HepG2 (cell line): ENCODE data around the gene PTGR1. TPM values are rescaled to one million over a fixed set of nuclear protein-coding genes. Genes with fewer than 3 reads are reported as not detected.

ENCODE experiments used
- ATAC-seq: fragments of 200-7000 bp; cut with Tn5 transposase; 3 replicates; pipeline ENCODE4 v1.9.1; 2020; ENCODE audit warnings: mild to moderate bottlenecking, moderate library complexity
- BruUV-seq: library from RNA; stranded (reverse); fragments of 400-500 nt; replicated peaks from 2 replicates; lab custom pipeline; 2021; lab: Mats Ljungman, UMichigan
- CTCF ChIA-PET: fragments of 300-600 bp; formaldehyde crosslinking; extraction: SDS; loops from one replicate; lab custom pipeline; 2021; ENCODE audit warnings: low total read pairs, inconsistent platforms, low intra/inter-chr PET ratio; lab: Yijun Ruan, JAX
- POLR2A ChIA-PET: fragments of 350-600 bp; sonication (Branson Sonifier 250); formaldehyde crosslinking; loops from one replicate; lab custom pipeline; 2020; ENCODE audit warnings: antibody characterized with exemption, inconsistent platforms; lab: Yijun Ruan, JAX
- DNase-seq: peaks from one replicate; pipeline ENCODE4 v3.0.0-alpha.2; 2015; ENCODE audit warnings: low spot score
- FAIRE-seq: peaks from 3 replicates; lab custom pipeline; 2011; peaks lifted over from hg19 to GRCh38; lab: Jason Lieb, UNC
- H2AFZ ChIP-seq: one replicate; pipeline ENCODE4 v1.6.1; 2011; ENCODE audit warnings: low read length, inconsistent platforms
- H3K27ac ChIP-seq: fragments of 300-600 bp; 3 replicates; pipeline ENCODE4 v1.8.0; 2011; ENCODE audit warnings: mixed run types, mild to moderate bottlenecking, mixed read lengths, low read length, inconsistent platforms; ENCODE audit not compliant: insufficient read depth; ENCODE audit errors: extremely low read length
- H3K27me3 ChIP-seq, 2 experiments: fragments of 200-600 bp in 1 of 2; 2 replicates in 1 of 2; 3 replicates in 1 of 2; pipeline versions ENCODE4 v1.6.0 to v1.8.0; 2011; ENCODE audit warnings: low read length in 2 of 2, mild to moderate bottlenecking in 2 of 2, moderate library complexity in 2 of 2, inconsistent platforms in 1 of 2; ENCODE audit not compliant: insufficient read depth in 2 of 2, control insufficient read depth in 1 of 2
- H3K36me3 ChIP-seq, 2 experiments: fragments of 200-600 bp in 1 of 2; replicated peaks in 1 of 2; 2 replicates in 1 of 2; 3 replicates in 1 of 2; pipeline versions ENCODE4 v1.5.1 to v1.8.0; 2011; ENCODE audit warnings: low read length in 2 of 2, inconsistent platforms in 1 of 2; ENCODE audit not compliant: insufficient read depth in 2 of 2, control insufficient read depth in 1 of 2
- H3K4me1 ChIP-seq: 2 replicates; pipeline ENCODE4 v1.5.1; 2012; ENCODE audit warnings: low read length, inconsistent platforms; ENCODE audit not compliant: insufficient read depth
- H3K4me2 ChIP-seq: 2 replicates; pipeline ENCODE4 v1.6.0; 2011; ENCODE audit warnings: low read depth, low read length, inconsistent platforms
- H3K4me3 ChIP-seq, 3 experiments: fragments of 200-600 bp in 1 of 3; sonication (generic), shearing (Covaris generic) in 1 of 3; replicated peaks in 1 of 3; 2 replicates each; pipeline ENCODE4 v1.5.1; 2011 to 2016; ENCODE audit warnings: low read length in 3 of 3, inconsistent platforms in 2 of 3, low read depth in 2 of 3, mild to moderate bottlenecking in 2 of 3, control low read depth in 1 of 3, mixed read lengths in 1 of 3; ENCODE audit not compliant: insufficient read depth in 1 of 3
- H3K79me2 ChIP-seq: one replicate; pipeline ENCODE4 v1.6.1; 2011; ENCODE audit warnings: low read length, inconsistent platforms; ENCODE audit not compliant: insufficient read depth
- H3K9ac ChIP-seq: 2 replicates; pipeline ENCODE4 v1.6.0; 2011; ENCODE audit warnings: mild to moderate bottlenecking, low read depth, low read length, inconsistent platforms; ENCODE audit not compliant: insufficient read depth
- H3K9me3 ChIP-seq: 2 replicates; pipeline ENCODE4 v1.5.1; 2012; ENCODE audit warnings: mild to moderate bottlenecking, low read length
- H4K20me1 ChIP-seq: 2 replicates; pipeline ENCODE4 v1.6.0; 2011; ENCODE audit warnings: inconsistent platforms, mild to moderate bottlenecking, low read length, moderate library complexity; ENCODE audit not compliant: insufficient read depth
- ATAD3A ChIP-seq: sonication (generic); formaldehyde crosslinking; IDR thresholded peaks from 2 replicates; pipeline ENCODE4 v1.4.0; 2020; ENCODE audit warnings: missing genetic modification reagents
- DBP ChIP-seq: sonication (generic); formaldehyde crosslinking; IDR thresholded peaks from 2 replicates; pipeline ENCODE4 v1.4.0; 2020; ENCODE audit warnings: missing genetic modification reagents; ENCODE audit errors: not compliant biosample characterization
- FOXO1 ChIP-seq: sonication (generic); formaldehyde crosslinking; IDR thresholded peaks from 2 replicates; pipeline ENCODE4 v1.4.0; 2020; ENCODE audit warnings: missing genetic modification reagents
- HHEX ChIP-seq: IDR thresholded peaks from 2 replicates; pipeline ENCODE4 v1.6.1; 2016; ENCODE audit warnings: control low read depth
- MLX ChIP-seq: IDR thresholded peaks from 2 replicates; pipeline ENCODE4 v1.6.1; 2016
- MTA3 ChIP-seq: sonication (generic); formaldehyde crosslinking; IDR thresholded peaks from 2 replicates; pipeline ENCODE4 v1.4.0; 2020; ENCODE audit warnings: missing genetic modification reagents
- NR2C2 ChIP-seq: sonication (generic); formaldehyde crosslinking; IDR thresholded peaks from 2 replicates; pipeline ENCODE4 v1.4.0; 2020; ENCODE audit warnings: missing genetic modification reagents, mild to moderate bottlenecking, moderate library complexity, borderline replicate concordance
- SCMH1 ChIP-seq: sonication (generic); formaldehyde crosslinking; IDR thresholded peaks from 2 replicates; pipeline ENCODE4 v1.9.0; 2021; ENCODE audit warnings: missing genetic modification reagents, mild to moderate bottlenecking, borderline replicate concordance
- TARDBP ChIP-seq: sonication (generic); formaldehyde crosslinking; IDR thresholded peaks from 2 replicates; pipeline ENCODE4 v1.8.0; 2022; ENCODE audit warnings: mild to moderate bottlenecking, missing genetic modification reagents
- ZNF503 ChIP-seq: sonication (generic); formaldehyde crosslinking; IDR thresholded peaks from 2 replicates; pipeline ENCODE4 v1.4.0; 2020; ENCODE audit warnings: missing genetic modification reagents
- ZNF616 ChIP-seq: sonication (generic); formaldehyde crosslinking; IDR thresholded peaks from 2 replicates; pipeline ENCODE4 v1.5.0; 2020; ENCODE audit warnings: low read depth, mild to moderate bottlenecking, missing genetic modification reagents
- ZNF747 ChIP-seq: sonication (generic); formaldehyde crosslinking; IDR thresholded peaks from 2 replicates; pipeline ENCODE4 v1.8.1; 2023; ENCODE audit warnings: missing genetic modification reagents, mild to moderate bottlenecking, borderline replicate concordance
- WGBS: methylation state at CpG from one replicate; pipeline ENCODE4 v1.1.6; 2017; ENCODE audit warnings: low lambda C conversion rate; 5-methylcytosine and 5-hydroxymethylcytosine counted together
- in situ Hi-C: cut with HindIII; loops from 2 replicates; pipeline ENCODE4 v1.10.0; 2017; ENCODE audit warnings: low pct_unique_long_range_greater_than_20kb; ENCODE audit not compliant: extremely low pct_ligation_motif_present
- intact Hi-C: fragments of 100-400 bp; cut with micrococcal nuclease; formaldehyde crosslinking; loops from one replicate; pipeline ENCODE4 v1.10.0; 2022; ENCODE audit not compliant: unreplicated experiment
- polyA plus RNA-seq, 8 experiments: library from polyadenylated mRNA; depleted of rRNA in 3 of 8; stranded (reverse) in 7 of 8; unstranded in 1 of 8; fragments of >200 nt; fragmentation: Illumina TruSeq in 4 of 8; extraction: Trizol in 4 of 8; gene quantifications; 2 replicates each; pipeline versions ENCODE4 v1.2.1 to v1.2.3, GENCODE V29; 2011 to 2016; ENCODE audit warnings: low read depth in 4 of 8, missing spikeins in 1 of 8, mixed read lengths in 1 of 8; ENCODE audit not compliant: insufficient read depth in 1 of 8
- total RNA-seq, 5 experiments: library from RNA; depleted of rRNA; stranded (reverse); fragments of >200 nt; fragmentation: Illumina TruSeq; extraction: Trizol; gene quantifications; 2 replicates each; pipeline ENCODE4 v1.2.3, GENCODE V29; 2016; ENCODE audit warnings: low read depth in 1 of 5

The PTGR1 gene
- total and polyA plus RNA-seq, 2 of the 13 experiments (the other 11 are each of a cell fraction or from before 2014, with no cell fraction given): 6.0 to 15.8 TPM

- no peaks in the 10 kb centered on the region; a peak in 1 of 5 replicates for H3K27me3 ChIP-seq
- peaks cover 33% of the 10 kb centered on the region for H4K20me1 ChIP-seq
- H3K9ac ChIP-seq: peak overlapping the region; percentile 96; the same call in 1 of the 2 replicates
- no peaks in the 10 kb centered on the region; a peak in 1 of 5 replicates for H3K36me3 ChIP-seq
- in situ Hi-C loops: no loop called here
- intact Hi-C loops: no loop called here
- ChIA-PET CTCF (no interaction called here), POLR2A (interaction anchor here (0.9 to 1.4 kb wide), 2 partner anchors 29 to 34 kb away, joined by 3 to 5 read pairs; partner anchors contain the start of gene PTGR1)
- peak overlapping the region; percentile 89 for H3K4me2 ChIP-seq
- H2AFZ ChIP-seq: no peak overlapping the region
- BruUV-seq: no TSS peak
- no peak for ATAC-seq
- no peak for DNase-seq
- no peak for TF ChIP-seq FOXO1
- no peak for TF ChIP-seq SCMH1
- TF ChIP-seq DBP (CRISPR knock-in tag): no peak
- TF ChIP-seq ZNF616 (CRISPR knock-in tag): no peak
- TF ChIP-seq TARDBP (CRISPR knock-in tag): no peak
- no peak for TF ChIP-seq MTA3 (CRISPR knock-in tag)
- no peak for TF ChIP-seq HHEX
- TF ChIP-seq ATAD3A (CRISPR knock-in tag): no peak
- no peak for TF ChIP-seq ZNF503 (CRISPR knock-in tag)
- TF ChIP-seq NR2C2: no peak
- no peak for TF ChIP-seq MLX
- TF ChIP-seq ZNF747 (CRISPR knock-in tag): no peak
- no peak for FAIRE-seq
- peaks cover 65% of the 10 kb centered on the region for H3K4me1 ChIP-seq
- H3K9me3 ChIP-seq: no peaks in the 10 kb centered on the region
- peak overlapping the region; percentile 72 to 98 (median 91) for H3K4me3 ChIP-seq
- peaks cover 65% of the 10 kb centered on the region for H3K79me2 ChIP-seq
- 61% methylated on average over 7 of the region's 7 CpGs for WGBS
- no peak overlapping the region for H3K27ac ChIP-seq
These were observed 33.4 kb upstream of the PTGR1 start for GRCh38 chr9:111632695-111633388.
